ENCODE data around the gene USP9X.
"Not testable (repeated sequence)": the region's sequence is repeated elsewhere in the genome, so short reads cannot be mapped to it uniquely, and the experiment has no call there.

Gene USP9X

GRCh38 chrX:41192880-41193279 is 107.6 kb downstream of the USP9X start:
- DNase-seq, result no peak

- no peak for DNase-seq
These were observed 113.2 kb downstream of the USP9X start for GRCh38 chrX:41198410-41198809.

GRCh38 chrX:41200785-41201184 is 115.5 kb downstream of the USP9X start:
- no peak for DNase-seq

- no peak for DNase-seq
These were observed 124.6 kb downstream of the USP9X start for GRCh38 chrX:41209853-41210252.

GRCh38 chrX:41224605-41225004 is 139.4 kb downstream of the USP9X start:
- DNase-seq, result no peak

GRCh38 chrX:41233988-41234387 is 148.7 kb downstream of the USP9X start:
- no peak for DNase-seq

- DNase-seq, result not testable (repeated sequence)
These were observed 149.2 kb downstream of the USP9X start for GRCh38 chrX:41234471-41234870.

GRCh38 chrX:41234962-41235361 is 149.7 kb downstream of the USP9X start:
- DNase-seq, result no peak

- DNase-seq, result no peak
These were observed 151.4 kb downstream of the USP9X start for GRCh38 chrX:41236629-41237028.

- no peak for DNase-seq
These were observed 155.3 kb downstream of the USP9X start for GRCh38 chrX:41240509-41240908.

- DNase-seq, result no peak
These were observed 156.7 kb downstream of the USP9X start for GRCh38 chrX:41241962-41242361.

GRCh38 chrX:41245641-41246040 is 160.4 kb downstream of the USP9X start:
- no peak for DNase-seq

GRCh38 chrX:41250867-41251266 is 165.6 kb downstream of the USP9X start:
- DNase-seq, result no peak

GRCh38 chrX:41257801-41258200 is 172.6 kb downstream of the USP9X start:
- DNase-seq, result no peak

GRCh38 chrX:41258226-41258625 is 173.0 kb downstream of the USP9X start:
- DNase-seq, result no peak

- no peak for DNase-seq
These were observed 173.6 kb downstream of the USP9X start for GRCh38 chrX:41258871-41259270.

GRCh38 chrX:41259516-41259915 is 174.3 kb downstream of the USP9X start:
- DNase-seq, result no peak

GRCh38 chrX:41265615-41266014 is 180.4 kb downstream of the USP9X start:
- DNase-seq, result peak; percentile 56

- DNase-seq, result no peak
These were observed 188.4 kb downstream of the USP9X start for GRCh38 chrX:41273638-41274037.

GRCh38 chrX:41275661-41276609 is 190.7 kb downstream of the USP9X start:
- DNase-seq, result peak; percentile 50

- DNase-seq, result peak; percentile 31
These were observed 191.6 kb downstream of the USP9X start for GRCh38 chrX:41276661-41277506.

GRCh38 chrX:41282307-41282706 is 197.1 kb downstream of the USP9X start:
- not testable (repeated sequence) for DNase-seq

GRCh38 chrX:41285928-41286327 is 200.7 kb downstream of the USP9X start:
- not testable (repeated sequence) for DNase-seq

Measured in NCI-H2227 treated with DMSO at 0.1 percent for 48 hours (cell line).